HFF-Myc (cell line): Measurements from ENCODE around the gene RND2.

Experiments
- DNase-seq: peaks from one replicate; pipeline ENCODE4 v3.0.0-alpha.2; 2011; ENCODE audit warnings: low read depth; ENCODE audit errors: extremely low read depth
- H3K4me3 ChIP-seq: replicated peaks from 2 replicates; pipeline ENCODE4 v1.5.1; 2011; ENCODE audit warnings: low read depth, mild to moderate bottlenecking, control low read depth, low read length
- CTCF ChIP-seq: IDR thresholded peaks from 2 replicates; pipeline ENCODE4 v1.5.1; 2012; ENCODE audit warnings: mild to moderate bottlenecking, low read depth, low read length, control low read depth; ENCODE audit errors: missing control alignments

Gene RND2

DNA sequence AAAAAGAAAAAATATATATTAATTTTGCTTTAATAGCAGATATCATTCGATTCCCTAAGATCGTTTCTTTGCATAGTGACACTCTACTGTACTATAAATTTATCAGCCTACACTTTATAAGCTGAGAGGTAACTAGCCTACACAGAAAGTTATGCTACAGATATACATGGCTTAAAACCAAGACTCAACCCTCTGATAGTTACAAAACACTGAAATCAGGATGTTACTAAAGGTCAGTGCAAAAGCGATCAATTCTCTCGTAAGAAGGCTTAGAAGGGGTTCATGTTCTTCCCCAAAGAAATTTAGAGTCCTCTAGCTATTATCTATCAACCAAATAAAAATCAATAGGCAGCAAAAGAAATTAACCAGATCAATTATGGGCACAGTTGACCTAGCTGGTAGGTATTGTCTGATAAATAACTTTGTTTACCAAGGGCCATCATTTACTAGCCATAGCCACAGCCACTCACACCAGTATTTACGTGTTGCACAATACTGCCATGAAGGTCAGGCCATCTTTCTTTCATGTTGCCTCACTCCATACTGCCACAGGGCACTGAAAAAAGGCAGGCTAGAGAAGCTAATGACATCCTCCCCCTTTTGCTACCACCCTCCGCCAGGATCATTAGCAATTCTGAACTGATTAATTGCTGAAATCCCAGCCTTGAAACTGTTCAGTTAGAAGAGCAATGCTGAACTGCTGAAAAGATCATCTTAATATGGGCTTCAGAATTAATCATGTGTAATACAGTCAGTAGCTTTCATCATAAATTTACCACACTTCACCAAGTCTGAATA lies 43.7 kb downstream of the RND2 start:
- TF ChIP-seq CTCF = no peak
- no peak for DNase-seq

GRCh38 chr17:43069368-43069898 lies 44.4 kb downstream of the RND2 start:
- TF ChIP-seq CTCF = no peak
- no peak for DNase-seq
- H3K4me3 ChIP-seq = no peak overlapping the region

More for the DNA sequence above, 43.7 kb downstream of the RND2 start:
- H3K4me3 ChIP-seq = no peak overlapping the region

DNA sequence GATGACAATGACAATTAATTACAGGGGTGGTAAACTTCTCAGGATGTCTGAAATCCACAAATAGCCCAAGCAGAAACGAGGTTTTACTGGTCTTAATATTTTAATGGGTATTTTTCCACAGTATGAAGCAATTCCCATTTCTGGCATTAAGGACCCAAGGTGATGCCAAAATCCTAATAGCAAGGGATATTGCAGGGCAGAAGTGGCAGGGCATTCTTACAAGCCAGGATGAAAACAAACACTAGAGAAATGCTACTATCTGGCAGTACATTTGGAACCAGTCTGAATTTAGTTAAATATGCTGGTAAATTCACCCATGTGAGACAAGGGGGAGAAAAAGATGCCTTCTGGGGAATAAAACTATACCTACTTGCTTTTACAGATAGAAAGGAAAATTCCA lies 45.2 kb downstream of the RND2 start:
- no peak for DNase-seq
- H3K4me3 ChIP-seq = no peak overlapping the region
- no peak for TF ChIP-seq CTCF

GRCh38 chr17:43070872-43071271 lies 45.8 kb downstream of the RND2 start:
- no peak overlapping the region for H3K4me3 ChIP-seq
- no peak for DNase-seq
- no peak for TF ChIP-seq CTCF

- no peak overlapping the region for H3K4me3 ChIP-seq
- no peak for TF ChIP-seq CTCF
- DNase-seq = no peak
Measured at GRCh38 chr17:43074869-43075268, 49.8 kb downstream of the RND2 start.

DNA sequence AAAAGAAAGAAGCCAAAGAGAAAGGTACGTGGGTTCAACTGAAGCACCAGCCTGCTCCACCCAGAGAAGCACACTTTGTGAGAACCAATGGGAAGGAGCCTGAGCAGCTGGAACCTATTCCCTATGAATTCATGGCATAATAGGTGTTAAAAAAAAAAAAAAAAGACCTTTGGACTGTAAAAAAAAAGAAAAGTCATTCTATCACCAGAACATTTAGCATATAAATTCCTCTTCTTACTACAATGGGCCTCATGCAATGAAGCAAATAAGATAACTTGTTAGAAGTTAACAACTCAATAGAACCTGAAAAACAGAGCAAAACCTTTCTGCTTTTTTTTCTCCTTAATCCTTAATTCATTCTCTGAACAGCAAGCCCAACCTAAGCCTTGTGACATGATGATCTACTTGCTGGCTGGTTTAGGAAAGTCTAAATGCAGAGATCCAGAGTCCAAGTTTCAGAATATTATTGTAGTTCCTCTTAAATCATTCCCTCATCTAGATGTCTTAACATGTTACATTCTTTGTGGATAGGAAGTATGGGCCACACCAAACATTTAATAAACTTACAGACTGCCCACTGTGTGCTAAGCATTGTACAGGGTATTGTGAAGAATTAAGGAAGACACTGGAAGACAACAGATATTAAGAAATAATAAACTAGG lies 54.7 kb downstream of the RND2 start:
- no peak for DNase-seq
- H3K4me3 ChIP-seq = no peak overlapping the region
- no peak for TF ChIP-seq CTCF
